ENCODE results near the gene CES4A.
"Not testable (repeated sequence)": the region's sequence is repeated elsewhere in the genome, so short reads cannot be mapped to it uniquely, and the experiment has no call there.

CES4A gene

DNA sequence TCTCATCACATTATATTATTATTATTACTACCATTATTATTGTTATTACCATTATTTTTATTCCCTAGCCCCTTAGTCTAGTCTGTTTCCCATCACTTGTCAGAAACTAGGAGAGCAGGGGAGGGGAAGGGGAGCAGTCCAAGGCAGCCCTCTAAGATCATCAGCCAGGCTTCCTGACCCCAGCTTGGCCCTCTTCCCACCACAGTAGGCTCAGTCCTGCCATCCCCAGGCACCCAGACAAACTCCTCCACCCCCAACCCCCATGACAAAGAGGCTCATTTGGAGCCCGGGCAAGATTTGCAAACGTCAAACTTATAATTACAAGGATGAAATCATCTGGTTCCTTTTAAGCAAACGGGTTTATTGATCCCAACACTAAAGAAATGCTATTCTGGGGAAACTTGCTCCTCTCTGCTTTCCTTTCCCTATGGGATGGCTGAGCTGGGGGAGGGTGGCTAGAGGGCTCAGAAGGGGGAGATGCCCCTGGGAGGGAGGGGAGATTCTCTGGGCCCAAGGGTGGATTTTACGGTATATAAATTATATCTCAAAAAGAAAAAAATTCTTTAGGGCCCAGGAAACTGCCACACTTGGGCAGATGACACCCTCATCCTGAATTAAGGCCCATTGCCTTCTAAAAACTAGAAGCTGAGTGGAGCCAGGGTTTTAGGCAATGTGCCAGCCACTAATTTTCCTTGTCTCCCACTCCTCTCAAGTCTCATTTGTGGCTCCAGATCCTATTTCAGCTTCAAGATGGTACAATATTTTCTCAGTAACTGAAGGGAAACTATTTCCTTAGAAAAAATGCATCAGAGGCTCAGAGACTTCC, 36.2 kb downstream of the CES4A start:
- no peak for DNase-seq

DNA sequence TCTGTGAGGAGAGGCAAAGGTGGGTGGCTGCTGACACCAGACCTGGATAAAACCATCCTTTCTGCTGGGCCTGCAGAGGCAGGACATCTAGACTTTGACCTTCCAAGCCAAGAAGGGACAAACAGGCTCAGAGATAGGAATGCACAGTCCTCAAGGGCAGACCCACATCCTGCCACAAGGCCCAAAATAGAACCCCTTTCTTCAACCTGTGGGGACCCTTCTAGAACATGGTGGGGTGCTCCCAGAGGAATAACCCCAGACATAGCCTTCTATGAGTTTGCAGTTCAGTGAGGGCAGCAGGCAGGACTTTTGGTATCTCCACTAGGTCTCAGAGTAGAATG, 36.8 kb downstream of the CES4A start:
- no peak for DNase-seq

DNA sequence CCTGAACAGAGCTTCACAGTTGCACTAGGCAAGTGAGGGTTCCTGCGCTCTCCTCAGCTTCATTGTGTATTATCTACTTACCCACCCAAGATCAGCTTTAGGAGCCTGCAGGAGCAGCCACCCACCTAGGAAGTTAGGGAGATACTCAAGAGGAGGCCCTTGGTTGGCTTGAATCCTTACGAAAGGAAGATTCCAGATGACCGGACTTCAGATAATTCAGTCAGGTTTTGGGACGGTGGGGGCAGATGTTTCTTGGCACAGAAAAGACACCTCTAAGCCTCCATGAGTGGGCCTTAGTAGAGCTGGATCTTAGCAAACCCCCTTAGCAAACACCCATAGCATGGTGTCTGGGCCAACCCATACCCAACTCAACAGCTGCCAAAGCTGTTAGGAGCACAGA, 38.2 kb downstream of the CES4A start:
- no peak for DNase-seq

DNA sequence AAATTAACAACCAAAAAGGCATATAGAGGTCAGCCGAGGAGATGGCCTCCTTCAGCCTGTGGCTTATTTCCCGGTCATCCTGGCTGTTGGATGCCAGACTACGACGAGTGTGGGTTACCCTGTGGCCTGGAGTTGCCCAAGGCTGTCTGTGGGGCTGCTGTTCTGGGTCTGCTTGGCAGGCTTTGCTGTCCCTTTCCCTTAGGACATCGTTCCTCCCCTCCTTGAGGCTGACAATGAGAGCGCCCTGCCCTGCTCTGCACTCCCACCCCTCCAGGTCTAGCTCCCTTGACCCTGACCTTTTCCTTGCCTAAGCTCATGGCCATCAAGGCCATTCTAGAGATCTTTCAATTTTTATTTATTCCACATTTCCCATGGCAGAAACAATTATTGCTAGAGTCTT, 38.7 kb downstream of the CES4A start:
- DNase-seq: no peak

DNA sequence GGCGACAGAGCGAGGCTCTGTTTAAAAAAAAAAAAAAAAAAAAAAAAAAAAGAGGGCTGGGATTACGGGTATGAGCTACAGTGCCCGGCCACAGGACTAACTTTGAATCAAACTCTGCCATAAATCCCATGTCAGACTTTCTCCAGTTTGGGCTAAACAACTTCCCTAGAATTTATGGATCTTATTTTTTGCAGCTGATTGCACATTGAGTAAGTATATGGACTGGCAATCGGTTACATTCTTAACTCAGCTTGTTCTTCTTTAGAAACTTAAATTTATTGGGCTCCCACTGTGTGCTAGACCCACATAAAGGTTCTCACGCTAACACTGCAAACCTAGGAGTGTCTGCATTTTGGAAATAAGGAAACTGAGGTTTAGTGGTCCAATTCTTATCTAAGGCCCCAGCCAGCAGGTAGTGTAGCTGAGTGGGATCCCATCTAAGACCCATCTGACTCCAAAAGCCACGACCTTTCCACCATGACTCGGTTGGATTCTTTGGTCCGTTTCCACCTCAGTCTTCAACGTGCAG, 39.8 kb downstream of the CES4A start:
- DNase-seq: no peak

DNA sequence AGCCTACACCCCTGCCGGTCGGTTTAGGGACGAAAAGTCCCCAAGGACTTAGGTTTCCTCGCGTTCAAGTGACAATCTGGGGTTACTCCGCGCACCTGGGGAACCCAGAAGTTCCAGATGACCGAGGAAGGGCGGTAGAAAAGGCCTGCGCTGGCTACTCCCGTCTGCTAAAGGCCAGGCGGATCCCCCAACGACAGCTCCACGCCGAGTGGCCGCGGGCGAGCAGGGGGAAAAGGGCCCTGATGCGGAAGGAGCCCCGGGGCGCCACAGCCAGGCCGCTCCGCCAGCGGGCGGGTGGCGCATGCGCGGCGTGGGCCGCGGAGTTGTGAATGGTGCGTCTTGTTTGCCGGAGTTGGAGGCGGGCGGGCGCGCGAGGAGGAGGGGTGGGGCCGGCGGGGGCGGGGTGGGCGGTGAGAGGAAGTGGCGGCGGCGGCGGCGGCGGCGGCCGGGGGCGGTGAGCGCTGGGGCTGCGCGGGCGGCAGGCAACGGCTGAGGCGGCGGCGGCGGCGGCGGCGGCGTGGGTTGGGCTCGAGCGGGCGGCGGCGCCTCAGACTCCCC, 40.4 kb downstream of the CES4A start, which contains the start of gene CBFB:
TSS of gene CBFB (plus strand) at position 454 of the 558 bp plus-strand sequence. CDS start 259 bp downstream, outside the sequence.
- DNase-seq: peak; percentile 89 to 93

DNA sequence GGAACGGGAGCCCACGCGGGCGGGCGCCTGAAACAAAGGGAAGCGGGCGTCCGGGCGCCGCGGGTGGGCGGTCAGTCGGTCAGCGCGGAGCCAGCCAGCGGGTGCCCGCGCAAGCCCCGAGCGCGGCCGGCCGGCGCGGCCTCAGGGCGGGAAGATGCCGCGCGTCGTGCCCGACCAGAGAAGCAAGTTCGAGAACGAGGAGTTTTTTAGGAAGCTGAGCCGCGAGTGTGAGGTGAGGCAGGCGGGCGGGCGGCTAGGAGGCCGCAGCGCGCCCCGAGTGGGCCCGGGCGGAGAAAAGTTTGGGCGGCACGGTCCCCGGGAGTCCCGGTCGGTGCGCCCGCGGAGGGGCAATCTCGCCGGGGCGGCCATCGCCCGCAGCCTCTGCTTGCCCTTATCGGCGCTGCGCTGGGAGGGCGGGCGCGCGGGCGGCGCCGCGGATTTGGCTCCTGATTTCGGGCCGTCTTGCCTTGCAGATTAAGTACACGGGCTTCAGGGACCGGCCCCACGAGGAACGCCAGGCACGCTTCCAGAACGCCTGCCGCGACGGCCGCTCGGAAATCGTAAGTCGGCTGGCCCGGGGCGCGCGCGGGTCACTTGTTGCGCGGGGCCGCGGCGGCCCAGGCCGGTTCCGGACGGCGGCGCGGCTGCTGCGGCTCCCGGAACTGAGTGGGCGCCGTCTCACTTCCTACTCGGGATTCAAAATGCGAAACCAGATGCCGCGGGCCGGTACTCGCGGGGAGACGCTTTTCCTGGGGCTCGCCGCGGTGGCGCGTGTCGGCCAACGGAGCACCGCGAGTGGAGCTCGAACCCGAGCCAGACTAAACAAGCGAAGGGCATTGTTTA, 41.1 kb downstream of the CES4A start:
- DNase-seq: peak; percentile 48 to 50

DNA sequence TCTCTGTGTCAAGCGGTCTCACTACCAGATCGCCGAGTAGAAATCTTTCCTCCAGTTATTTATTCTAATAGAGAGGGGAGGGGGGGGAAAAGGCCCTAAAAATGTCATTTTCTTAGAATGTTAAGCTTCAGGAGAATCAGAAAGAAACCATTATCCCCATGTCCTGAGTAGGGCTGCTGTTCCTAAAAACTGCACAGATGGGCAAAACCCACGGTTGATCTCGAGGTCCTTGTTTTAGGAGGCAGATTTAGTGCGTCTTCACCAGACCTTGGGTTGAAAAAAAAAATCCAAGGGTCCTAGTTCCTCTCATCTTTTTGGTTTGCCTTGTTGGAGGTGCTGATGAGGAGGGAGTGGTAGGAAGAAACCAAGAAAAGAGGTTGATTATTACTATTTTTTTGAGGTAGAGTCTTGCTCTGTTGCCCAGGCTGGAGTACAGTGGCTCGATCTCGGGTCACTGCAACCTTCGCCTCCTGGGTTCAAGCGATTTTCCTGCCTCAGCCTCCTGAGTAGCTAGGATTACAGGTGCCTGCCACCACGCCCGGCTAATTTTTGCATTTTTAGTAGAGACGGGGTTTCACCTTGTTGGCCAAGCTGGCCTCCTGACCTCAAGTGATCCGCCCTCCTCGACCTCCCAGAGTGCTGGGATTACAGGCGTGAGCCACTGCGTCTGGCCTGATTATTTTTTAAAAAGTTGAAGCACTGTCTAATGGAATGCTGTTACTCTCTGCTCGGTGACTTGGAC, 42.0 kb downstream of the CES4A start:
- no peak for DNase-seq

DNA sequence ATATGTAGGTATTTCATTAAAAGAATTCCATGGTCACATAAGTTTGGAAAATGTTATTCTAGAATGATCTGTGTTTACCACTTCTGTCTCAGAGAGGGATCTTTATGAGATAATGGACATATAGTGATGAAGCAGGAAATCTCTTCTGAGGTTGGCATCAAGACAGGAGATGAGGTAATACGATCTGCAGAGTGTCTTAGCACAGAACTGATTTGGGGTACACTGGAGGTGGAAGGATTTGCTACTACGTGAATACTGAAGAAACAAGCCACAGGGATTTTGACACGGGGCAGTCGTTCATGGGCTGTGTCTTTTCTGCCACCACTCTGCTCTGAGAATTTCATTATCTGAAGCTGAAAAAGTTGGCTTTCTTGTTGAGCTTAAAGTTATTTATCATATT, 46.1 kb downstream of the CES4A start:
- no peak for DNase-seq

DNA sequence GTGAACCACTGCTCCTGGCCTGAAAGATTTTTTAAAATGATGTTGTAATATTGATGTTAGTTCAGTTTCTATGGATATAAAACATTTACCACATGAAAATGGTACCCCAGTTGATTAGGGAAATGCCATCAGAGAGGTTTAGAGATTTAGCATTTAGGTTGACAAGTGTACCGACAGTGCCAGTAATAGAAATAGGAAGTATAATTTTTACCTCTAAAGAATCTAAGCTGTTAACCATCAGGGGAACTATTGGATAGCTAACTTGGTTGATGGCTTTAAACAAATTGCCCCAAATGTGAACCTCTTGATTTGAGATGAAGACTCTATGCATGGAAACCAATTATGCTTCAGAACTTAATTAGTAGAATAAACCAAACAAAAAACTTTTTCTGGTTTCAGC, 47.0 kb downstream of the CES4A start:
- no peak for DNase-seq

DNA sequence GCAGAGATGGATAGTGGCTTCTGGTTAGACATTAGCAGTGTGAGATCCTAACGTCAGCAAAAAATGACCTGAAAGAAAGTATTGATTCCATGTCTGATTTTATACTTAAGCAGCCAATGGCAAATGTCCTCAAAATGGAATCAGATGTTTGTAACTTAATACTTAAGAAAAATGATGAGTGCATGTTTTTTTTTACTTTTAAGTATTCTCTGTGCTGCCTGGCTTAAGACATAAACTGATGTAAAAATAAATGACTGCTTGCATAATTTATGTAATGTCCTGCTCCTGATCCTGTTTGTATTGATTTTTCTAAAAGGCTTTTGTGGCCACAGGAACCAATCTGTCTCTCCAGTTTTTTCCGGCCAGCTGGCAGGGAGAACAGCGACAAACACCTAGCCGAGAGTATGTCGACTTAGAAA, 47.9 kb downstream of the CES4A start:
- no peak for DNase-seq

DNA sequence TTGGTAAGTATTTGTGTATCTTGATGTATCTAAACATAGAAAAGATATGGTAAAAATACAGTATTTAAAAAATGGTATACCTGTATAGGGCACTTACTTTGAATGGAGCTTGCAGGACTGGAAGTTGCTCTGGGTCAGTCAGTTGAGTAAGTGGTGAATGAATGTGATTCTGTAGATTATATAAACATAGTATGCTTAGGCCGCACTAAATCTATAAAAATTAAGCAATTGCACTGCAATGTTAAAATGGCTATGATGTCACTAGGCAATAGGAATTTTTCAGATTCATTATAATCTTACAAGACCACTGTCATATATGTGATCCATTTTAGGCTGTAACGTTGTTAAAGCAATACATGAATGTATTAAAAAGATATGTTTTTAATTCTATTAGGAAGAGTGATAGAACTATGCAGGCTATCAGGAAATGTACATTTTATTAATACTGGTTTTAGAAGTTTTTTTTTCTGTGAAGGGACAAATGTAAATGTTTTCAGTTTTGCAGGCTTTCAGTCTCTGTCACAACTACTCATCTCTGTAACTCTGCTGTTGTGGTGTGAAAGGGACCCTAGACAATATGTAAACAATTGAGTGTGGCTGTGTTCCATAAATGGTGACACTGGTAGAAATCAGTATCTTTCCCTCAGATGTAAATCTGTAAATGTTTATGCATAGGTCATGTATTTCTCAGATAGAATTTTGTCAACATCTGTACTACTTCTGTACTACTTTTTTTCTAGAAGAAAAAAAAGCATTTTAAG, 51.1 kb downstream of the CES4A start:
- no peak for DNase-seq

DNA sequence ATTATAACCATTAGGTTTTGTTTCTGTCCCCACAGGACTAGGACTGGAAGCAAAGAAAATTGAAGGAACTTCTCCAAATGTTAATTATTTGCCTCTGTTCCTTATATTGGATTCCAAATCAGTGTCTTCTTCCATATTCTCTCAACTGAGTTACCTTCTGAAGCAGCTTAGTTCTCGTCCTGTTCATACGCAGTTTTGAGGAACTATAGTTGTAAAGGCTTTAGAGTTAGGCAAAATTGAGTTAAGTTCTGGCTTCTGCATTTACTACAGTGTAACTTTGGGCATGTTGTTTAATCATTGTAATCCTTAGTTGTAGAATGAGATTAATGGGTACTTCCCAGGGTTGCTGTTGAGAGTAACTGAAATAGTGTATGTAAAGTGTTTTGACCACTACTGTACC, 51.8 kb downstream of the CES4A start:
- DNase-seq: no peak

DNA sequence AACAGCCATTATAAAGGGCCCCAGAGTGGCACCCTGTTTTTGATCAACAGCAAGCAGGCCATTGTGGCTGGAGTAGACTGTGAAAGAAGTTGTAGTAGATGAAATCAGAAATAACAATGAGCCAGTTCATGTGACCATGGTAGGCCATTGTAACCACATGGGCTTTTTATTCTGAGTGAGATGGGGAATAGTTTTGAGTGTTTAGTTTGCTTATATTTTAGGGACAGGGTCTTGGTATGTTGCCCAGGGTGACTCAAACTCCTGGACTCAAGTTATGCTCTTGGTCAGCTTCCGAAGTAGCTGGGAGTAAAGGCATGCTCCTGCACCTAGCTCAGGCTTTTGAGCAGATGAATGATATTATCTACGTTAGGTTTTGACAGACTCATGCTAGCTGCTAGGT, 52.5 kb downstream of the CES4A start:
- no peak for DNase-seq

DNA sequence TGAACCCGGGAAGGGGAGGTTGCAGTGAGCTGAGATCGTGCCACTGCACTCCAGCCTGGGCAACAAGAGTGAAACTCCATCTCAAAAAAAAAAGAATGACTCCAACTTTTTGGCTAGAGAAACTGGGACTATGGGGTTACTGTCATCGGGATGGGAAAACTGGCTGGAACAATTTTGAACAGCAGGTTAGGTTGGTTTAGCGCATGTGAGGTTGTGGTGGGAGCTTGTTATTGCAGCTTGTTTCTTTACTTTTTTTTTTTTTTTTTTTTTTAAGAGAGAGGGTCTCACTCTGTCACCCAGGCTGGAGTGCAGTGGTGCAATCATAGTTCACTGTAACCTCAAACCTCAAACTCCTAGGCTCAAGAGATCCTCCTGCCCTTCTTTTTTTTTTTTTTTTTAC, 53.1 kb downstream of the CES4A start:
- not testable (repeated sequence) for DNase-seq

DNA sequence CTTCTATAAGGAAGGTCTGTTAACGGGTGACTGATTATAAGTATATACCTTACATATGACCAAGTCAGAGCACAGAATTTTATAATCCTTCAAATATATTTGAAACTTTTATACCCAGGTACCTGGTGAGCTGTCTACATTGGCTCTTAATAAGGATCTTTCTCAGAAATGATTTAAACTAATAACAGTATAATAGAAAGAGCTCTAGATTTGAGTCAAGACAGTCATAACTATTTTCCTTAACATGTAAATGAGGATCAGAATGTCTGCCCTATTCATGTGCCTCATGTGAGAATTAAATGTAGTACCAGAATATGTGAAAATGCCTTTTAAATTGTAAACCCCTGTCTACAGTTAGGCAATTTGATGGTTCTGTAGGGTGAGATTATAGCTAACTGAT, 55.0 kb downstream of the CES4A start:
- DNase-seq: no peak

DNA sequence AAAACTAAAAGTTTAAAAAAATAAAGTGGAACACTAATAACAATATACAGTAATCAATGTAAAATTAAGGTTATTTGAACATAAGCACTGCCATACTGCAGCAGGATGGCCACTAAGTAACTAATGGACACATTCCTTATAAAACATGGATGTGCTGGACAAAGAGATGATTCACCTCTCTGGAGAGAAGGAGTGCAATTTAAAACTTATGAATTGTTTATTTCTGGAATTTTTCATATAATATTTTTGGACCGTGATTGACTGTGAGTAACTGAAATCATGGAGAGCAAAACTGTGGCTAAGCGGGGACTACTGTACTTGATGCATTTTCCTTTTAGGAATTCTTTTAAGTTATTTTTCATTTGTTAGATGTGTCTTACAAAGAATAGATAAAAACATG, 62.4 kb downstream of the CES4A start:
- no peak for DNase-seq

DNA sequence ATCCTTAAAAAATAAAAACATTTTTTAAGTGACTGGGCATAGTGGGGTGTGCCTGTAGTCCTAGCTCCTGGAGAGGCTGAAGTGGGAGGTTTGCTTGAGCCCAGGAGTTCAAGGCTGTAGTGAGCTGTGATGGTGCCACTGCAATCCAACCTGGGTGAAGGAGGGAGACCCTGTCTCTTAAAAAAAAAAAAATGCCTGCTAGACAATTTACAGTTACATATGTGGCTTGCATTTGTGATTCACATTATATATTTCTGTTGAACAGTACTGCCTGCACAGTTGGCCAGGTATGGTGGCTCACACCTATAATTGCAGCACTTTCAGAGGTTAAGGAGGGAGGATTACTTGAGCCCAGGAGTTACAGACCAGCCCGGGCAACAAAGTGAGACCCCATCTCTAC, 64.0 kb downstream of the CES4A start:
- DNase-seq: no peak

DNA sequence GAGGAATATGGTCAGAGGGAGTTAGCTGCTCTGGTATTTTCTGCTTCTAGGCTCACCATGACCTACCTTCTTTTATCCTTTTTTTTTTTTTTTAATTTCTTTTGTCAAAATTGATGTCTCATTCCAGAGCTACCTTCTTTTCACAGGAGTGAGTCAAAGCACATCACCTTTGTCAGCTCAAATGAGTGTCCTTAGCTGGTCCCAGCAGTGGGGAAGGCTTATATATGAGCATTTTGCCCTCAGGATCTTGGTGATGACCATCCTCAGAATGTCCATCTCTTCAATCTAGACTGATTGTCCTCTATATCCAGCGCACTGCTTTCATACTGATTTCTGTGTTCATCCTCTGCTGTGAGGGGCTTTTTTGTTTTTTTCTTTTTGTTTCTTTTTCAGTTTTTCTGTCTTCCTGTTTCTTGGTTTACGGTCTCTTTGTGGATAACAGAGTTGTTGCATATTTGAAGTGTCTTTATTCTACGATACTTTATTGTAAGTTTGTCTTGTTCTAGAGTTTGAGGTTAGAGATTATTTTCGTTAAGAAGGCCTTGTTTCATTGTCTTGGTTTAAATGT, 65.5 kb downstream of the CES4A start:
- DNase-seq: no peak

DNA sequence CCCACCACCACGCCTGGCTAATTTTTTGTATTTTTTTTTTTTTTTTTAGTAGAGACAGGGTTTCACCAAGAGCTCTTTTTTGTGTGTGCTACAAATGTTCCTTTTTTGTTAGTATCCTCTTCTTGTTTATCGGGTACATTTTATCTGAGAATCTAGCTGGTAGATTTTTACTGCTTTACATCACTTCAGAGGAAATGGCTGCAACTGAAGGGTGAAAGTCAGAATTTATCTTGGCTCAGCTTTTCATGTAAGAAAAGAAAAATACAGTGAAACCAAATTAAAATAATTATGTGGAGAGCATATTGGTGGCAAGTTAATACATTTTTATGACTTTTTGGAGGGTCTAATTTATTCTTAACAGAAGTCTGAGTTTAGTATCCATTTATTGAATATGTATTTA, 66.5 kb downstream of the CES4A start:
- DNase-seq: no peak

DNA sequence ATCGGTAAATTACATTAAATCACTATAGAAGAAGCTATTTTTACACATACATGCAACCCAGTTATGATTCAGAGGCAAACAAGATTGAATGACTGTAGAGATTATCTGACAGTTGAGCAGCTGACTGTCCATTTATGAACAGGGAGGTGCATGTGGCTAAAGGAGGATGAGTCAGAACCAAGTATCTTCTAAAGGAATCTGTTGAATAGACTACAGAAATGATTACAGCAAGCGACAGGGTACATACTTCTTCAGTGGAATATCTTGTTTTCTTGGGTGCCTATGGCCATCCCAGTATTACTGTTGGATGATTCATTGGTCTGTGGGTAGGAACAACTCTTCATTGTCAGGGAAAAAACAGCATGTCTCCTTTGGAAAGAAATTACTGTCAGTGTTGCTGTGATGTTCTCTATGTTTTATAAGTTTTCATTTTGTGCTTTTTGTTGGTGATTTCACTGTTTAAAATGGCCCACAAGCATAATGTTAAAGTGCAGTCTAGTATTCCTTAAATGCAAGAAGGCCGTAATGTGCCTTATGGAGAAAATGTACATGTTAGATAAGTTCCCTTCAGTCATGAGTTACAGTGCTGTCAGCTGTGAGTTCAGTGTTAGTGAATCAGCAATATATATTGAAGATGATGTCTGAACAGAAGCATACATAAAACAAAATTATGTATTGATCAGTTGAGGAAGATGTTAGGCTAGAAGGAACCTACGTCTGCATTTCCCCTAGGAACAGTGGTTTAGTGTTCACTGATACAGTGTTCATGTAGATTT, 67.5 kb downstream of the CES4A start:
- DNase-seq: no peak
